HFFc6 (cell line): Measurements from ENCODE around the gene CTNNA2. TPM values are rescaled to one million over a fixed set of nuclear protein-coding genes. Genes with fewer than 3 reads are reported as not detected.

Experiments
- DNase-seq: peaks from one replicate; pipeline ENCODE4 v3.0.0-alpha.2; 2018
- H3K27ac Mint-ChIP-seq: 2 replicates; pipeline ENCODE4 v1.8.0; 2020; ENCODE audit warnings: mild to moderate bottlenecking, mixed read lengths
- H3K27me3 Mint-ChIP-seq: 2 replicates; pipeline ENCODE4 v1.8.0; 2021; ENCODE audit warnings: mild to moderate bottlenecking, moderate library complexity, mixed read lengths; ENCODE audit not compliant: insufficient read depth
- H3K36me3 Mint-ChIP-seq: 2 replicates; pipeline ENCODE4 v1.8.0; 2021; ENCODE audit warnings: low read depth, mixed read lengths
- H3K4me1 Mint-ChIP-seq: 2 replicates; pipeline ENCODE4 v1.8.0; 2020; ENCODE audit warnings: low read depth, mixed read lengths
- H3K4me3 Mint-ChIP-seq: 2 replicates; pipeline ENCODE4 v1.8.0; 2020; ENCODE audit warnings: mild to moderate bottlenecking, moderate library complexity, mixed read lengths
- H3K9me3 Mint-ChIP-seq: 2 replicates; pipeline ENCODE4 v1.8.0; 2020; ENCODE audit warnings: mild to moderate bottlenecking, mixed read lengths
- total RNA-seq, 6 experiments: library from RNA; stranded (reverse); fragmentation: NEBNext Ultra II Directional; extraction: Animal tissue kit (Norgen Biotek cat#: 25700); gene quantifications; 2 replicates in 1 of 6; 3 replicates in 5 of 6; pipeline ENCODE4 v1.2.3, GENCODE V29; 2021
- TF ChIP-seq, protein P1 (sequence below): fragments of 200-600 bp; sonication (generic); IDR thresholded peaks from 2 replicates; pipeline ENCODE4 v1.5.0; 2021; ENCODE audit warnings: antibody characterized with exemption, mild to moderate bottlenecking

The CTNNA2 gene
- total RNA-seq, 6 experiments from 2014 or later = not detected

DNA sequence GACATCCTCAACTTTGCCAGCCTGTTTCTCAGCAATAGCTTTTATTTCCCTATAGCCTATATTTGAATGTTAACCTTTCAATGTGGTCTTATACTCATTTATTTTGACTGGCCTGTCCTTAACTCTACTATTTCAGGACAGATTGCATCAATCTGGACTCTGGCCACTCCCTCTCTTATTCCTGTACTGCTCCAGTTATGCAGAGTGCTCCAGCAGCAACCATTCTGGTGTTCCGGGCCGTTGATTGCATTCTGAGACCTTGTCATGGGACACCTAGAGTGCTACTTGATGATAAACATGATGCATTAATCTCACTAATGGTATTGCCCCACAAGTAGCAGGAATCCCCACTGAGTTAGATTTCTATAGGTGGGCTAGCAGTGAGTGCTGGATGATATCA lies 428.3 kb downstream of the CTNNA2 start:
- H3K27me3 Mint-ChIP-seq = peaks cover 6% of the 10 kb centered on the region; the same call in 1 of the 2 replicates
- H3K36me3 Mint-ChIP-seq = no peaks in the 10 kb centered on the region
- peaks cover 4% of the 10 kb centered on the region for H3K4me1 Mint-ChIP-seq
- TF ChIP-seq, protein P1, sequence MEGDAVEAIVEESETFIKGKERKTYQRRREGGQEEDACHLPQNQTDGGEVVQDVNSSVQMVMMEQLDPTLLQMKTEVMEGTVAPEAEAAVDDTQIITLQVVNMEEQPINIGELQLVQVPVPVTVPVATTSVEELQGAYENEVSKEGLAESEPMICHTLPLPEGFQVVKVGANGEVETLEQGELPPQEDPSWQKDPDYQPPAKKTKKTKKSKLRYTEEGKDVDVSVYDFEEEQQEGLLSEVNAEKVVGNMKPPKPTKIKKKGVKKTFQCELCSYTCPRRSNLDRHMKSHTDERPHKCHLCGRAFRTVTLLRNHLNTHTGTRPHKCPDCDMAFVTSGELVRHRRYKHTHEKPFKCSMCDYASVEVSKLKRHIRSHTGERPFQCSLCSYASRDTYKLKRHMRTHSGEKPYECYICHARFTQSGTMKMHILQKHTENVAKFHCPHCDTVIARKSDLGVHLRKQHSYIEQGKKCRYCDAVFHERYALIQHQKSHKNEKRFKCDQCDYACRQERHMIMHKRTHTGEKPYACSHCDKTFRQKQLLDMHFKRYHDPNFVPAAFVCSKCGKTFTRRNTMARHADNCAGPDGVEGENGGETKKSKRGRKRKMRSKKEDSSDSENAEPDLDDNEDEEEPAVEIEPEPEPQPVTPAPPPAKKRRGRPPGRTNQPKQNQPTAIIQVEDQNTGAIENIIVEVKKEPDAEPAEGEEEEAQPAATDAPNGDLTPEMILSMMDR = no peak
- no peak overlapping the region for H3K27ac Mint-ChIP-seq
- DNase-seq = no peak
- H3K4me3 Mint-ChIP-seq = no peak overlapping the region
- no peaks in the 10 kb centered on the region for H3K9me3 Mint-ChIP-seq

DNA sequence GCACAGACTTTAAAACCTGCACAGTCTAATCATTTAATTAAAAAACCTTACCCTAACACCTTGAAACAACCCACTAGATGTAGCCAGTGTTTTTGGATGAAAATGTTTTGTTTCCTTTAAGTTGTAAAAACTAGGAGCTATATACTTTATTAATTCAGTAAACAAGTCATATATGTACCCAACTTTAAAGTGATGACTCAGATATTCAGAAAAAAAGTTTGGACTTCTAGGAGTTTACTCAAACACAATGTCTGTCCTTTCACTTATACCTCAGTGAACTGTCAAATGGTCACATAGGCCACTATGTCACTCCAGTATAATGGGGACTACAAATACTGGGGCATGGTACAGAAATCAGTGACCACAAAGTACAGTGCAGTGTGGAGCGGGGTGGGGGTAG lies 431.4 kb downstream of the CTNNA2 start:
- Mint-ChIP-seq H3K27me3 (peaks cover 6% of the 10 kb centered on the region; the same call in 1 of the 2 replicates), H3K9me3 (no peaks in the 10 kb centered on the region), H3K36me3 (no peaks in the 10 kb centered on the region), H3K27ac (no peak overlapping the region), H3K4me1 (no peaks in the 10 kb centered on the region), H3K4me3 (no peak overlapping the region)
- no peak for DNase-seq
- TF ChIP-seq, protein P1 = no peak

DNA sequence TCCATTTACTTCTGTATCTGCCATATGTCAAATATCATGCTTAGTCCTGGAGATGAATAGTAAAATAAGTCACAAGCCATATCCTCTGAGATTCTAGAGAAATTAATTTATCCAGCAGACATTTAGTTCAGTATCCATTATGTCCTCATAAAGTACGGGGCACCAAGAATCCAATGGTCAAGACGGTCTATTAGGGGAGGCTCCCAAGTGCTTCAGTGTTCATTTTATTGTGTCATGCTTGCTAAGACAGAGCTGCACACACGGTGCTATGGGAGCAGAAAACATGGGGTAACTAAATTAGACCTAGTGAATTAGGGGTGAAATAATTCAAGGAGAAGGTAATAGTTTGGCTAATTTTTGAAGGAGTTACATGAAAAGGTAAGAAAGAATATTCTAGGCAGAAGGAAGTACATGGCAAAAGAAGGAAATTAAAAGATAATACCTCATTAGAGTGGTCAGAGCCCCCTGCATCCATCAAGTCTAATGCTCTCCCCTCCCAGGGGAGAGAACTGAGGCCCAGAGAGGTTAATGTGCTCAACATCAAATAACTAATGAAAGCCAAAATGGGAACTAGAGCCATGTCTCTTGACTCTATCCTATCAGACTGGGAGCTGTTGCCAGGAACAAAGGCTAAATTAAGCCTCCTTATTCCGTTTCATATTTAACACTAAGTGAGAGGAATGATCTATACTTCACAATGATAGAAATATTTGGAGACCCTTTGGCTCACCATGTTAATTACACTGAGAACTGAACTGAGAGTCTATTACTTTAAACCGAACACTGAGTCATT lies 433.0 kb downstream of the CTNNA2 start:
- Mint-ChIP-seq H3K4me1 (no peaks in the 10 kb centered on the region), H3K36me3 (no peaks in the 10 kb centered on the region), H3K4me3 (no peak overlapping the region), H3K27ac (no peak overlapping the region), H3K27me3 (peaks cover 8% of the 10 kb centered on the region; the same call in 1 of the 2 replicates), H3K9me3 (no peaks in the 10 kb centered on the region)
- DNase-seq = no peak
- TF ChIP-seq, protein P1 = no peak

DNA sequence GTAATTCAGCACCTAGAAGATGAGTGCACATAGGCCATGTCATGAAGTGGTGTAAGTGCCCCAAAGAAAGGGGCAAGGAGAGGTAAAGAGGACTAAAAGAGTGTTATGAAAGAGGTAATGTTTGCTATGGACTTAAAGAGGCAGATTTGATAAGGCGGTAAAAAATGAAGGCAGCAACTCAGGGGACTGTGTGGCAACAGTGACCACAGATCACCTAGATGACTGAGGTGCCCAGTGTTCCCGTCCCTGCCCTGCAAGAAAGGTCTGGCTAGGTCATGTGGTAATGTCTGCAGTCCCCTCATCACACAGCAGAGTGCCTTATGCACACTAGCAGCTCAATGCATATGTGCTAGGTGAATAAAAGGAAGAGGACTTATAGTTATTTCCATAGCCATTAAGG lies 434.9 kb downstream of the CTNNA2 start:
- H3K9me3 Mint-ChIP-seq = no peaks in the 10 kb centered on the region
- no peak overlapping the region for H3K27ac Mint-ChIP-seq
- DNase-seq = no peak
- no peaks in the 10 kb centered on the region for H3K36me3 Mint-ChIP-seq
- H3K4me3 Mint-ChIP-seq = no peak overlapping the region
- H3K27me3 Mint-ChIP-seq = peaks cover 5% of the 10 kb centered on the region
- no peaks in the 10 kb centered on the region for H3K4me1 Mint-ChIP-seq
- TF ChIP-seq, protein P1 = no peak

DNA sequence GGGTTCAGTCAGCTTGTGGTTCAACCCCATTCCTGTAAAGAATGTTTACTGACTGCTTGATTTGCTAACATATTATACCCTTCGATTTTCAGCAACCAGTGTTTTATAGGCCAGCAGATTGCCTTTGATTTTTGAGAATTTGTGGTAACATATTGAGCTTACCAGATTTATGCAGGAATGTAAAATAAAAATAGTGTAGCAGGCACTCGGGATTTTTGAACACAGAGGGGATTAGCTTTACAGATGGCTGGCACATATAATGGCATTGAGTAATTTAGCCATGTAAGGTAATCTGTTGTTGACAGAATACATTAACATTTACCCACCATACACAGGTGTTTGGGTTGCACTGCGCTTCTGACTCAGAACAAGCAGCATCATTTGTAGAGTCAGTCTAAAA lies 437.7 kb downstream of the CTNNA2 start:
- no peak overlapping the region for H3K4me3 Mint-ChIP-seq
- no peaks in the 10 kb centered on the region for H3K4me1 Mint-ChIP-seq

More for the DNA sequence above, 437.7 kb downstream of the CTNNA2 start:
- TF ChIP-seq, protein P1 = no peak
- Mint-ChIP-seq H3K9me3 (no peaks in the 10 kb centered on the region), H3K36me3 (no peaks in the 10 kb centered on the region), H3K27ac (no peak overlapping the region), H3K27me3 (peaks cover 7% of the 10 kb centered on the region)
- no peak for DNase-seq
